OCI-LY3 (cell line): ENCODE results near the gene ARGLU1.

Source experiments
- H2AFZ ChIP-seq: fragments of 200-600, 300-600 bp; shearing (Covaris generic); 2 replicates; pipeline ENCODE4 v1.6.0; 2014; ENCODE audit warnings: antibody characterized with exemption, low read depth, low read length
- H3K27ac ChIP-seq: fragments of 200-600, 300-600 bp; sonication (generic); 2 replicates; pipeline ENCODE4 v1.5.1; 2014; ENCODE audit warnings: mild to moderate bottlenecking, low read length, moderate library complexity, mixed read lengths
- H3K27me3 ChIP-seq: fragments of 200-600, 300-600 bp; sonication (generic); 2 replicates; pipeline ENCODE4 v1.6.1; 2014; ENCODE audit warnings: low read depth, low read length, mixed read lengths
- H3K36me3 ChIP-seq: fragments of 200-600, 300-600 bp; sonication (generic); replicated peaks from 2 replicates; pipeline ENCODE3; 2014; ENCODE audit warnings: low read depth, low read length, mixed read lengths
- H3K4me1 ChIP-seq: fragments of 300-600, 200-600 bp; sonication (generic); 2 replicates; pipeline ENCODE4 v1.6.1; 2014; ENCODE audit warnings: low read length, mixed read lengths
- H3K4me2 ChIP-seq: fragments of 200-600, 300-600 bp; sonication (generic); 2 replicates; pipeline ENCODE4 v1.6.1; 2014; ENCODE audit warnings: low read length, mixed read lengths
- H3K4me3 ChIP-seq: fragments of 300-600, 200-600 bp; sonication (generic); 2 replicates; pipeline ENCODE4 v1.5.1; 2014; ENCODE audit warnings: antibody characterized with exemption, mild to moderate bottlenecking, low read length, moderate library complexity
- H3K79me2 ChIP-seq: fragments of 300-600, 200-600 bp; shearing (Covaris generic); 2 replicates; pipeline ENCODE4 v1.6.1; 2014; ENCODE audit warnings: mild to moderate bottlenecking, low read length, mixed read lengths
- H3K9ac ChIP-seq: fragments of 300-600, 200-600 bp; shearing (Covaris generic); 2 replicates; pipeline ENCODE4 v1.6.0; 2014; ENCODE audit warnings: mild to moderate bottlenecking, low read length, moderate library complexity
- H3K9me3 ChIP-seq: fragments of 200-600, 300-600 bp; shearing (Covaris generic); 2 replicates; pipeline ENCODE4 v1.6.1; 2014; ENCODE audit warnings: low read length, mixed read lengths; ENCODE audit not compliant: insufficient read depth
- H4K20me1 ChIP-seq: fragments of 200-600, 300-600 bp; sonication (generic); 2 replicates; pipeline ENCODE4 v1.6.1; 2016; ENCODE audit warnings: low read length, mixed read lengths; ENCODE audit not compliant: insufficient read depth
- CTCF ChIP-seq: fragments of 200-600, 300-600 bp; sonication (generic); IDR thresholded peaks from 2 replicates; pipeline ENCODE4 v1.5.1; 2014; ENCODE audit warnings: antibody characterized with exemption, low read length, low read depth
- EZH2phosphoT487 ChIP-seq: fragments of 200-600 bp; shearing (Covaris generic); IDR thresholded peaks from 2 replicates; pipeline ENCODE4 v1.6.1; 2018; ENCODE audit warnings: antibody characterized with exemption, mixed run types, low read depth

ARGLU1 gene

GRCh38 chr13:106525865-106526264 lies 42.1 kb downstream of the ARGLU1 start:
- Histone ChIP-seq H3K9me3 (no peaks in the 10 kb centered on the region), H3K9ac (no peak overlapping the region), H3K4me1 (no peaks in the 10 kb centered on the region), H3K4me3 (no peak overlapping the region), H4K20me1 (no peaks in the 10 kb centered on the region), H3K36me3 (no peaks in the 10 kb centered on the region), H3K27me3 (no peaks in the 10 kb centered on the region), H3K4me2 (no peak overlapping the region), H3K27ac (no peak overlapping the region), H3K79me2 (no peaks in the 10 kb centered on the region), H2AFZ (no peak overlapping the region)
- TF ChIP-seq CTCF, result no peak
- TF ChIP-seq EZH2phosphoT487, result no peak

DNA sequence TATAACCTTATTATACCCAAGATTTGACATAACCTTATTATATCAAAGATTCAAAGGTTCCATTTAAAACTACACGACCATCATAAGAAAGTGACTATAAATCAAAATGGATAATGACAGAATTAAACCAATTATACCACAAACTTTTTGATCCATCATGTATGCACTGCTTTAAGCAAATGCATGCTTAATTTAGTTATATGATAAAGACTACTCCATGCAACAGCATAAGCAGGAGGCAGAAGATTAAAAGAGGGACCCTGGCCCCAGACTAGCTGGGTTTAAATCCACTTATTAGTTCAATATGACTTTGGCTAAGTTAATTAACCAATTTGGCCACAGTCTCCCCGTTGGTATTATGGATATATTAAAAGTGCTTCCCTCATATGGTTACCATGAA lies 43.8 kb downstream of the ARGLU1 start:
- Histone ChIP-seq H3K4me3 (no peak overlapping the region), H3K36me3 (no peaks in the 10 kb centered on the region), H3K27ac (no peak overlapping the region), H3K27me3 (no peaks in the 10 kb centered on the region), H4K20me1 (no peaks in the 10 kb centered on the region), H3K4me1 (no peaks in the 10 kb centered on the region), H2AFZ (no peak overlapping the region), H3K79me2 (no peaks in the 10 kb centered on the region), H3K9ac (no peak overlapping the region), H3K4me2 (no peak overlapping the region), H3K9me3 (no peaks in the 10 kb centered on the region)
- TF ChIP-seq EZH2phosphoT487 (no peak), CTCF (no peak)

- no peak overlapping the region for H3K4me2 ChIP-seq
- no peaks in the 10 kb centered on the region for H3K36me3 ChIP-seq
- H4K20me1 ChIP-seq, result no peaks in the 10 kb centered on the region
- H3K27ac ChIP-seq, result no peak overlapping the region
- no peak overlapping the region for H3K4me3 ChIP-seq
- no peak overlapping the region for H3K9ac ChIP-seq
- H3K9me3 ChIP-seq, result no peaks in the 10 kb centered on the region
- no peaks in the 10 kb centered on the region for H3K79me2 ChIP-seq
- no peak for TF ChIP-seq CTCF
- TF ChIP-seq EZH2phosphoT487, result no peak
- no peaks in the 10 kb centered on the region for H3K27me3 ChIP-seq
- no peaks in the 10 kb centered on the region for H3K4me1 ChIP-seq
- no peak overlapping the region for H2AFZ ChIP-seq
Measured at GRCh38 chr13:106523576-106523975, 44.4 kb downstream of the ARGLU1 start.

GRCh38 chr13:106522898-106523525 lies 44.9 kb downstream of the ARGLU1 start:
- Histone ChIP-seq H3K4me3 (no peak overlapping the region), H3K36me3 (no peaks in the 10 kb centered on the region), H3K27me3 (no peaks in the 10 kb centered on the region)

More at GRCh38 chr13:106522898-106523525, 44.9 kb downstream of the ARGLU1 start:
- Histone ChIP-seq H3K4me1 (no peaks in the 10 kb centered on the region), H4K20me1 (no peaks in the 10 kb centered on the region), H3K9ac (no peak overlapping the region), H3K4me2 (no peak overlapping the region), H3K79me2 (no peaks in the 10 kb centered on the region), H3K9me3 (no peaks in the 10 kb centered on the region), H3K27ac (no peak overlapping the region), H2AFZ (no peak overlapping the region)
- TF ChIP-seq CTCF (no peak), EZH2phosphoT487 (no peak)
